ENCODE results near the gene SLC20A1. TPM values are rescaled to one million over a fixed set of nuclear protein-coding genes. Genes with fewer than 3 reads are reported as not detected.

The SLC20A1 gene
- total RNA-seq, 1 experiment from 2014 or later = 99.9 TPM

DNA sequence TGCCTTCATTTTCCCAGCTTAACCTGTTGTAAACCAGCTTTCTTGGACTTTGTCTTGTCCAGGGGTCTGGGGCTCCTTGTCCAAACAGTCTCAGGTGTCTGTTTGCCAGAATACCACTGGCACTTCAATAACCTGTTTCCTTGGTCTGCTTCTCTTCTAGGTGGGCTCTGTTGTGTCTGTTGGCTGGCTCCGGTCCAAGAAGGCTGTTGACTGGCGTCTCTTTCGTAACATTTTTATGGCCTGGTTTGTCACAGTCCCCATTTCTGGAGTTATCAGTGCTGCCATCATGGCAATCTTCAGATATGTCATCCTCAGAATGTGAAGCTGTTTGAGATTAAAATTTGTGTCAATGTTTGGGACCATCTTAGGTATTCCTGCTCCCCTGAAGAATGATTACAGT is 17.0 kb downstream of the SLC20A1 start:
- no peak for TF ChIP-seq EZH2 (IDR thresholded peaks at IDR 0.05; ENCODE audit: low read depth)
- TF ChIP-seq, protein P1, sequence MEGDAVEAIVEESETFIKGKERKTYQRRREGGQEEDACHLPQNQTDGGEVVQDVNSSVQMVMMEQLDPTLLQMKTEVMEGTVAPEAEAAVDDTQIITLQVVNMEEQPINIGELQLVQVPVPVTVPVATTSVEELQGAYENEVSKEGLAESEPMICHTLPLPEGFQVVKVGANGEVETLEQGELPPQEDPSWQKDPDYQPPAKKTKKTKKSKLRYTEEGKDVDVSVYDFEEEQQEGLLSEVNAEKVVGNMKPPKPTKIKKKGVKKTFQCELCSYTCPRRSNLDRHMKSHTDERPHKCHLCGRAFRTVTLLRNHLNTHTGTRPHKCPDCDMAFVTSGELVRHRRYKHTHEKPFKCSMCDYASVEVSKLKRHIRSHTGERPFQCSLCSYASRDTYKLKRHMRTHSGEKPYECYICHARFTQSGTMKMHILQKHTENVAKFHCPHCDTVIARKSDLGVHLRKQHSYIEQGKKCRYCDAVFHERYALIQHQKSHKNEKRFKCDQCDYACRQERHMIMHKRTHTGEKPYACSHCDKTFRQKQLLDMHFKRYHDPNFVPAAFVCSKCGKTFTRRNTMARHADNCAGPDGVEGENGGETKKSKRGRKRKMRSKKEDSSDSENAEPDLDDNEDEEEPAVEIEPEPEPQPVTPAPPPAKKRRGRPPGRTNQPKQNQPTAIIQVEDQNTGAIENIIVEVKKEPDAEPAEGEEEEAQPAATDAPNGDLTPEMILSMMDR (conservative IDR thresholded peaks at IDR 0.05) = no peak
- no peak for DNase-seq
- Histone ChIP-seq H3K9me2 (ENCODE audit: insufficient read depth) (no peaks in the 10 kb centered on the region), H3K4me3 (no peak overlapping the region), H3K27ac (peak overlapping the region; percentile 67), H3K36me3 (ENCODE audit: low read depth) (peaks cover 64% of the 10 kb centered on the region), H3K9me3 (ENCODE audit: insufficient read depth, low read depth) (no peaks in the 10 kb centered on the region), H2AFZ (no peak overlapping the region), H3F3A (ENCODE audit: insufficient read depth, low read depth) (peaks cover 100% of the 10 kb centered on the region), H3K27me3 (ENCODE audit: insufficient read depth, low read depth) (no peaks in the 10 kb centered on the region), H3K4me1 (replicated peaks; ENCODE audit: insufficient read depth) (peaks cover 89% of the 10 kb centered on the region), H3K4me2 (0 out of 2 replicates have a peak overlapping the region, but pooled peaks have one; percentile 0), H3K79me2 (ENCODE audit: low read depth) (peaks cover 49% of the 10 kb centered on the region), H4K20me1 (ENCODE audit: insufficient read depth) (peaks cover 48% of the 10 kb centered on the region)
- intact Hi-C loops (cut with micrococcal nuclease; ENCODE audit: unreplicated experiment) = loop anchor here (5.0 kb wide), 1 partner anchor 65 kb away; no protein-coding TSS in a partner anchor
- POLR2A ChIA-PET (ENCODE audit: unreplicated experiment) = no interaction called here
- CTCF ChIA-PET = no interaction called here
- BruUV-seq (replicated peaks) = no TSS peak

DNA sequence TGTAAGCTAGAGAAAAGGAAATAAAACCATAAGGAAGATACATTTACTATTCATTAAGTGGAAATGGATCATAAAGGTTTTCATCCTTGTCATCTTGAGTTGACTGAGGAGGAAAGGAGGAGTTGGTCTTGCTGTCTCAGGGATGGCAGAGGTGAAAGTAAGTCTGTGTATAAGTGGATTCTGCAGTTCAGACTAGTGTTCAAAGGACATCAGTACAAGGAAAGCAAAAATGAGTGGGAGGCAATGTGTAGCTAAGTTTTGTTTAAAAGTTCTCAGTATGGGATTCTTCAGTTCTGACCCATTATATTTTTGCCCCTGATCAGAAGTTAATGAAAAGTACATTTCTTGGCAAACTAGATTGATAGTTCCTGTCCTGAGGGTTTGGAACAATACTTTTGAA is 18.9 kb downstream of the SLC20A1 start:
- Histone ChIP-seq H3F3A (ENCODE audit: insufficient read depth, low read depth) (peaks cover 94% of the 10 kb centered on the region), H3K4me2 (no peak overlapping the region), H3K4me1 (replicated peaks; ENCODE audit: insufficient read depth) (peaks cover 69% of the 10 kb centered on the region), H3K9me2 (ENCODE audit: insufficient read depth) (no peaks in the 10 kb centered on the region), H2AFZ (no peak overlapping the region), H3K9me3 (ENCODE audit: insufficient read depth, low read depth) (no peaks in the 10 kb centered on the region), H3K27me3 (ENCODE audit: insufficient read depth, low read depth) (no peaks in the 10 kb centered on the region), H3K27ac (peak overlapping the region; percentile 49), H4K20me1 (ENCODE audit: insufficient read depth) (peaks cover 32% of the 10 kb centered on the region), H3K79me2 (ENCODE audit: low read depth) (peaks cover 29% of the 10 kb centered on the region; the same call in 1 of the 2 replicates), H3K4me3 (no peak overlapping the region), H3K36me3 (ENCODE audit: low read depth) (peaks cover 48% of the 10 kb centered on the region)
- TF ChIP-seq, protein P1 (conservative IDR thresholded peaks at IDR 0.05) = no peak
- no peak for TF ChIP-seq EZH2 (IDR thresholded peaks at IDR 0.05; ENCODE audit: low read depth)
- no TSS peak for BruUV-seq (replicated peaks)
- ChIA-PET CTCF (no interaction called here), POLR2A (ENCODE audit: unreplicated experiment) (no interaction called here)
- intact Hi-C loops (cut with micrococcal nuclease; ENCODE audit: unreplicated experiment) = loop anchor here (5.0 kb wide), 1 partner anchor 63 kb away; no protein-coding TSS in a partner anchor
- DNase-seq = no peak

DNA sequence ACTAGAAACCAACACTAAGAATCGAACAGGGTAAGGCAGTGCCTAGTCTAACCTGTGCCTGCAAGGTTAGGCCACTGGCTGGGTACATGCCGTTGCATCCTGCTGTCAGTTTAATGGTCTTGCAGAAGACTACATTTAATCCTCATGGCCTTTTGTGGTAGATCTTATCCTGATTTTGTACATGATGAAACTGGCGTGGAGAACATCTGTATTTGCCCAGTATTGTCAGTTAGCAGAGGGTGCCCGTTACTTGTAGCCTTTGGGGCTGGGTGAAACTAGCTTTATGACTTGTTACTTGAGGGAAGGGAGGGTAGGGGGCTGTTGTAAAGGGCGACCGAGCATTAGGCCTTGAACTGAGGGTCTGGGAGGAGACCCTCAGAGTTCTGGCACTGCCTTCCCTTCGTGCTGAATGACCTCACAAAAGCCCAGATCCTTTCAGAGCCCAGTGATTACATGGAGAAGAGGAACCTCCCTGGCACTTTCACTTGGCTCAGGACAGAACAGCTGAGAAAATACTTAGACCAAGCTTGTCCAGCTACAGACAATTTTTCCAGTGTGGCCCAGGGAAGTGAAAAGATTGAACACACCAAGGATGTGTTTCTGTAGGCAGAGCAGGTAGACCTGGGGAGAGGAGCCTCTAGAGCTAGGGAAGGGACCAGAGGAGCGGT is 19.5 kb downstream of the SLC20A1 start:
- Histone ChIP-seq H4K20me1 (ENCODE audit: insufficient read depth) (peaks cover 27% of the 10 kb centered on the region), H3K36me3 (ENCODE audit: low read depth) (peaks cover 42% of the 10 kb centered on the region), H3K79me2 (ENCODE audit: low read depth) (peaks cover 23% of the 10 kb centered on the region; the same call in 1 of the 2 replicates), H3K27me3 (ENCODE audit: insufficient read depth, low read depth) (no peaks in the 10 kb centered on the region), H3F3A (ENCODE audit: insufficient read depth, low read depth) (peaks cover 94% of the 10 kb centered on the region), H3K9me2 (ENCODE audit: insufficient read depth) (no peaks in the 10 kb centered on the region), H2AFZ (no peak overlapping the region), H3K4me2 (no peak overlapping the region), H3K4me3 (no peak overlapping the region), H3K4me1 (replicated peaks; ENCODE audit: insufficient read depth) (peaks cover 69% of the 10 kb centered on the region), H3K9me3 (ENCODE audit: insufficient read depth, low read depth) (no peaks in the 10 kb centered on the region), H3K27ac (peak overlapping the region; percentile 49)
- CTCF ChIA-PET = no interaction called here
- TF ChIP-seq, protein P1 (conservative IDR thresholded peaks at IDR 0.05) = no peak
- TF ChIP-seq EZH2 (IDR thresholded peaks at IDR 0.05; ENCODE audit: low read depth) = no peak
- peak in 1 of 2 experiments; percentile 54 for DNase-seq
- POLR2A ChIA-PET (ENCODE audit: unreplicated experiment) = no interaction called here
- BruUV-seq (replicated peaks) = no TSS peak
- intact Hi-C loops (cut with micrococcal nuclease; ENCODE audit: unreplicated experiment) = no loop called here
